Measurements from ENCODE around the gene IRGC. TPM values are rescaled to one million over a fixed set of nuclear protein-coding genes. Genes with fewer than 3 reads are reported as not detected.

IRGC gene
- total and polyA plus RNA-seq, 2 of the 13 experiments (the other 11 are each of a cell fraction or from before 2014, with no cell fraction given): not detected

GRCh38 chr19:43704002-43704705 lies 11.7 kb upstream of the IRGC start:
- BruUV-seq (replicated peaks): no TSS peak
- Histone ChIP-seq H2AFZ (ENCODE audit: low read length) (peak overlapping the region; percentile 87), H3K4me2 (ENCODE audit: low read depth, low read length) (peak overlapping the region; percentile 70), H3K9me3 (ENCODE audit: low read length) (peaks cover 9% of the 10 kb centered on the region), H3K36me3 (replicated peaks in 1 of 2; ENCODE audit: control insufficient read depth in 1 of 2, insufficient read depth in 2 of 2, low read length in 2 of 2) (no peaks in the 10 kb centered on the region), H3K4me3 (replicated peaks in 1 of 3; ENCODE audit: insufficient read depth in 1 of 3, low read depth in 2 of 3, low read length in 3 of 3) (0 out of 6 replicates have a peak overlapping the region, but pooled peaks of 1 of the 3 experiments have one; percentile 39), H3K79me2 (ENCODE audit: insufficient read depth, low read length) (no peaks in the 10 kb centered on the region), H3K27ac (ENCODE audit: extremely low read length, insufficient read depth, low read length) (no peak overlapping the region), H3K9ac (ENCODE audit: insufficient read depth, low read depth, low read length) (no peak overlapping the region), H3K27me3 (ENCODE audit: control insufficient read depth in 1 of 2, insufficient read depth in 2 of 2, low read length in 2 of 2) (peaks cover 0 to 1% of the 10 kb centered on the region in 2 experiments; a peak in 2 of 5 replicates), H4K20me1 (ENCODE audit: insufficient read depth, low read length) (no peaks in the 10 kb centered on the region), H3K4me1 (ENCODE audit: insufficient read depth, low read length) (peaks cover 55% of the 10 kb centered on the region)
- POLR2A ChIA-PET: interaction anchor here (1.1 kb wide), 1 partner anchor 36 kb away, joined by 4 read pairs; no protein-coding TSS in a partner anchor
- CTCF ChIA-PET (ENCODE audit: low intra/inter-chr PET ratio, low total read pairs): no interaction called here
- FAIRE-seq (no peak), ATAC-seq (peak; percentile 47; the same call in 2 of the 3 replicates), DNase-seq (ENCODE audit: low spot score) (peak; percentile 61)
- intact Hi-C loops (cut with micrococcal nuclease; ENCODE audit: unreplicated experiment) (no loop called here), in situ Hi-C loops (cut with HindIII; ENCODE audit: extremely low pct_ligation_motif_present, low pct_unique_long_range_greater_than_20kb) (no loop called here)
- 40% methylated on average over 5 of the region's 7 CpGs for WGBS (ENCODE audit: low lambda C conversion rate)
- TF ChIP-seq FOSL2 (CRISPR knock-in tag; IDR thresholded peaks at IDR 0.05): peak; percentile 62
- TF ChIP-seq HNRNPK (IDR thresholded peaks at IDR 0.05; ENCODE audit: low read depth, low read length, poor library complexity, severe bottlenecking): peak; percentile 23
- TF ChIP-seq ZHX2 (IDR thresholded peaks at IDR 0.05; ENCODE audit: low read depth): 0 out of 2 replicates have a peak, but pooled peaks have one; percentile 40
- TF ChIP-seq ZHX2 (CRISPR knock-in tag; IDR thresholded peaks at IDR 0.05; ENCODE audit: borderline replicate concordance): no peak
- TF ChIP-seq ZNF841 (CRISPR knock-in tag; IDR thresholded peaks at IDR 0.05; ENCODE audit: borderline replicate concordance): no peak
- TF ChIP-seq TOE1 (CRISPR knock-in tag; IDR thresholded peaks at IDR 0.05): no peak
- peak; percentile 15 for TF ChIP-seq YY1 (IDR thresholded peaks at IDR 0.05; ENCODE audit: insufficient read depth, insufficient replicate concordance, low read depth, low read length)
- no peak for TF ChIP-seq MLLT10 (CRISPR knock-in tag; IDR thresholded peaks at IDR 0.05)
- peak; percentile 51; the same call in 1 of the 2 replicates for TF ChIP-seq GABPB1 (CRISPR knock-in tag; IDR thresholded peaks at IDR 0.05)
- no peak for TF ChIP-seq ZSCAN30 (CRISPR knock-in tag; IDR thresholded peaks at IDR 0.05)
- no peak for TF ChIP-seq AFF4 (CRISPR knock-in tag; IDR thresholded peaks at IDR 0.05)
- TF ChIP-seq ZNF296 (CRISPR knock-in tag; conservative IDR thresholded peaks at IDR 0.05): no peak

Measured in HepG2 (cell line).